Stimulated activated CD8-positive, alpha-beta memory T cell treated with anti-CD3 and anti-CD28 coated beads, Interleukin-7, amount 100 ng/mL, for 48 hours (primary cell): Measurements from ENCODE around the gene PTPMT1.
"Not testable (repeated sequence)": the region's sequence is repeated elsewhere in the genome, so short reads cannot be mapped to it uniquely, and the experiment has no call there.

Experiments used
- DNase-seq, 2 donors: peaks; one replicate each; pipeline ENCODE4 v3.0.0-alpha.2; 2020; ENCODE audit warnings: low read depth in 1 of 2; ENCODE audit errors: extremely low read depth in 1 of 2

PTPMT1 gene

DNA sequence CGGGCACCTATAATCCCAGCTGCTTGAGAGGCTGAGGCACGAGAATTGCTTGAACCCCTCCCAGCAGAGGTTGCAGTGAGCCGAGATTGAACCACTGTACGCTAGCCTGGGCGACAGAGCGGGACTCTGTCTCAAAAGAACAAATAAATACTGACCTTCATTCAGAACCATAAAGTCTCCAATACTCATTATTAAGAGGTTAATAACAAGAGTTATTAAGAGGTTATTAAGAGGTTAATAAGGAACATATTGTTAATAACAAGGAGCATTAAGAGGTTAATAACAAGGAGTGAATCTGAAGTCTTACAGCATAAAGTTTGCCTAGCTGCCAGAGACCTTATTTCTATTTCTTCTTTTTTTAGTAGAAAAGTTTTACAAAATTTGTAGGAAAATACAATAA lies 20.1 kb upstream of the PTPMT1 start:
- DNase-seq = no peak

GRCh38 chr11:47546274-47546673 lies 19.1 kb upstream of the PTPMT1 start:
- DNase-seq = not testable (repeated sequence)

- DNase-seq = no peak
Measured at GRCh38 chr11:47550288-47551047, 14.9 kb upstream of the PTPMT1 start.

- DNase-seq = no peak
Measured at GRCh38 chr11:47551086-47551485, 14.3 kb upstream of the PTPMT1 start.

DNA sequence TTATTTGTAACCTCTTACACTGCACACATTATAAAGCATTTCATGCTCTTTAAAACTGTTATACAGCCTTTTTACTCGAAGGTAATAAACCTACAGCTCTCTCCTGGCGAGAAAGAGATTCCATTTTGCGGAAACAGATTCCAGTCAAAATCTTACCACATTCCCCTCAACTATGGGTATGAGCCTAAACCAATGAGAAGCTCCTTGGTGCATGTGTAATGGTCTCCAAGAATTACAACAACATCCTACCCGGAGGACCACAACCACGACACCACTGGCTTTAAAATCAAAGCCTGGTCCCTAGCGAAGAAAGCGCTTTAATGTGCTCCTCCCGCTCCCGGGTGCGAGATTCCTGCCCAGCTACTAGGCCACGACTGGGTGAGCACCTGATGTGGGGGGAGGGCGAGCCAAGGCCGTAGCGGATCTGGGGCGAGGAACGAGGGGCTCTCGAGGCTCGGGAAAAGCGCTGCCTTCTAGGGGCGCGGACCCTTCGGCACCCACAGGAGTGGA lies 13.3 kb upstream of the PTPMT1 start:
- DNase-seq = no peak

DNA sequence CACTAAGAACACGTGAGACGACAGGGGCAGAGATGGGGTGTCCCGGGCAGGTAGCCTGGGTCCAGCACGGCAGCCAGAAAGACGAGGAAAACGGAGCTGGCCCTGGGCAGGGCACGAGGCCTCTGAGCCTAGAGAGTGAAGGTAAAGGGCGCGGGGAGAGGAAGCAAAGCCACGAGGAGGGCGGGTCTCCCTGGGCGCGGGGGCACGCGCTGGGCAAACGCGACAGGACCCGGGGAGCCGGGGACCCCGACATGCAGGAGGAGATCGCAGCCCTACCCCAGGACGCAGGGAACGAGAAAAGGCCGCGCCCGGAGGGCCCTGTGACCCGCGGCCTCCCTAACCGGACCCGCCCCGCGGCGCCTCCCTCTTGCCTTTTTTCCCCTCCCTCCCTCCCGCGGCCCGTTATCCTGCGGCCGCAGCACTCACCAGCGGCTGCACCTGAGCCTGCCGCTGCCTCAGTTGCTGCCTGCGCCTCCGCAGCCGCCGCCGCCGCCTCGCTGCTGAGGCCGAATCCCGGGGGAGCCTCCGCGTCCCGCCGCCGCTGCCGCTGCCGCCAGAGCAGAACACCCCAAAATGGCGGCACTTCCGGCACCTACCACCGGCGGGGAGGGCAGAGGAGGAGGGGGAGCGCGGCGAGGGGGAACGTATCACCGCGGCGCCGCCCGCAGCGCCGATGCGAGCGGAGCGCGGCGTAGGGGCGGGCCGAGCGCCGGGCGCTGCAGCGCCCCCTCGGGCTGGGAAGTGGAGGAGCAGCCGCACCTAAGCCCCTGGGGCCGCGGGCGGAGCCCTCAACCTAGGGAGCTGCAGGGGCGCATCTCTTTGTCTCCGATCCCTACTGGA lies 12.6 kb upstream of the PTPMT1 start, which contains the start of gene CELF1:
CELF1 (minus strand) TSS at position 567 of the 840 bp plus-strand sequence. CDS start 53,609 bp downstream, outside the sequence.
- DNase-seq = peak; percentile 86 to 90

- DNase-seq = no peak
Measured at GRCh38 chr11:47553406-47553743, 12.0 kb upstream of the PTPMT1 start.

DNA sequence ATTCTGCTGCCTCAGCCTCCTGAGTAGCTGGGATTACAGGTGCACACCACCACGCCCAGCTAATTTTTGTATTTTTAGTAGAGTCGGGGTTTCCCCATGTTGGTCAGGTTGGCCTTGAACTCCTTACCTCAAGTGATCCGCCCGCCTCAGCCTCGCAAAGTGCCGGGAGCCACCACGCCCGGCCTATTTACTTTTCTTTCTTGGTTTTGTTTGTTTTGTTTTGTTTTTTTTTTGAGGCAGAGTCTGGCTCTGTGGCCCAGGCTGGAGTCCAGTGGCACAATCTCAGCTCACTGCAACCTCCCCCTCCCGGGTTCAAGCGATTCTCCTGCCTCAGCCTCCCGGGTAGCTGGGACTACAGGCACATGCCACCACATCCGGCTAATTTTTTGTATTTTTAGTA lies 8.4 kb upstream of the PTPMT1 start:
- DNase-seq = not testable (repeated sequence)

DNA sequence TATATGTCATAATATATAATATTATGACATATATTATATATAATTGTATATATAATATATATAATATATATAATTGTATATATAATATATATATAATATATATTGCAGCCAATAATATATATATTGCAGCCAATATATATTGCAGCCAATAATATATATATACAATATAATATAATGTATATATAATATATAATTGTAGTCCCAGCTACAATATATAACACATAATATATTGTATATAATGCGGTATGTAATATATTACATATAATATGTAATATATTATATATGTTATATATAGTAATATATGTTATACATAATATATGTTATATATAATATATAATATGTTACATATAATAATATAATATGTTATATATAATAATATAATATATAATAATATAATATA lies 6.7 kb upstream of the PTPMT1 start:
- DNase-seq = no peak

GRCh38 chr11:47560426-47560825 lies 5.0 kb upstream of the PTPMT1 start:
- DNase-seq = no peak

DNA sequence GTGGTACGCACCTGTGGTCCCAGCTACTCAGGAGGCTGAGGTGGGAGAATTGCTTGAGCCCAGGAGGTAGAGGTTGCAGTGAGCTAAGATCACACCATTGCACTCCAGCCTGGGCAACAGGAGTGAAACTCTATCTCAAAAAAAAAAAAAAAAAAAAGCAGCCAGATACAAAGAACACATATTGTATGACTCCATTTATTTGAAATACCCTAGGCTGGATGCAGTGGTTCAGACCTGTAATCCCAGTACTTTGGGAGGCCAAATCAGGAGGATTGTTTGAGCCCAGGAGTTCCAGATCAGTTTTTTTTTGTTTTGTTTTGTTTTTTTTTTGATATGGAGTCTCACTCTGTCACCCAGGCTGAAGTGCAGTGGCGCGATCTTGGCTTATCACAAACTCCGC lies 3.0 kb upstream of the PTPMT1 start:
- DNase-seq = not testable (repeated sequence)

- not testable (repeated sequence) for DNase-seq
Measured at GRCh38 chr11:47564366-47564765, 1.0 kb upstream of the PTPMT1 start.

- DNase-seq = no peak
Measured at GRCh38 chr11:47564933-47565339, 463 bp upstream of the PTPMT1 start.

DNA sequence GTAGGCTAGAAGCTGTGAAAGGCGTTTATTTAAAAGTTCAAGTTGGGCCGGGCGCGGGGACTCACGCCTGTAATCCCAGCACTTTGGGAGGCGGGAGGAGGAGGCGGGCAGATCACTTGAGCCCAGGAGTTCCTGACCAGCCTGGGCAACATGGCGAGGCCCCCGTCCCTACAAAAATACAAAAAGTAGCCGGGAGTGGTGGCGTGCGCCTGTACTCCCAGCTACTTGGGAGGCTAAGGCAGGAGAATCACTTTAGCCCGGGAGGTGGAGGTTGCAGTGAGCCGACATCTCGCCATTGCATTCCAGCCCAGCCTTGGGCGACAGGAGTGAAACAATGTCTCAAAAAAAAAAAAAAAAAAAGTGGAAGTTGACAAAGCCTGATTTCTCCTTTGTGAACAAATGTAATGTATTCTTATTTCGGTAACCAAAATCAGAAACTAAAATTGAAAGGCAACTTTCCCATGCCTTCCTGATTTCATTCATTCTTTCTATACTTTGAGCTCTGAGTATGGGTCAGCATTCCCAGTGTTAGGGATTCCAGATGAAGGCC lies 825 bp downstream of the PTPMT1 start:
- DNase-seq = no peak

- no peak for DNase-seq
Measured at GRCh38 chr11:47569646-47570045, 4.2 kb downstream of the PTPMT1 start.

- DNase-seq = no peak
Measured at GRCh38 chr11:47570651-47571356, 5.4 kb downstream of the PTPMT1 start.

- no peak for DNase-seq
Measured at GRCh38 chr11:47571357-47571729, 5.9 kb downstream of the PTPMT1 start.

DNA sequence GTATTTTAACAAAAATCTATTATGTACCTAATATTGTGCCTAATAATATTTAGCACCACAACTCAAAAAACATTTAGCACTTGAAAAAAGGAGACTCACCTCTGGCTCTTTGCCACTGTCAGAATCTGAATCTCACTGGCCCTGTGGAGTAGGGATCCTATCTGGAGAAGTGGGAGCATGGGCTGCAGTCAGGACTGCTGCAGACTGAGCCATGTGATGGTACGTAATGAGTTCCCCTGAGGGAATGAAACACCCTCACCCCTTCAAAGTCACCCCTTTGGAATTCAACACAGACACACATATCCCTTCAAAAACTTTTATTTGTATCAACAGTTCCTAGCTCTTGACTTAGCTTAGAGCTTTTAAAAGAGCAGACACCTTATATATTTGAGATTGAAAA lies 6.5 kb downstream of the PTPMT1 start:
- DNase-seq = no peak

DNA sequence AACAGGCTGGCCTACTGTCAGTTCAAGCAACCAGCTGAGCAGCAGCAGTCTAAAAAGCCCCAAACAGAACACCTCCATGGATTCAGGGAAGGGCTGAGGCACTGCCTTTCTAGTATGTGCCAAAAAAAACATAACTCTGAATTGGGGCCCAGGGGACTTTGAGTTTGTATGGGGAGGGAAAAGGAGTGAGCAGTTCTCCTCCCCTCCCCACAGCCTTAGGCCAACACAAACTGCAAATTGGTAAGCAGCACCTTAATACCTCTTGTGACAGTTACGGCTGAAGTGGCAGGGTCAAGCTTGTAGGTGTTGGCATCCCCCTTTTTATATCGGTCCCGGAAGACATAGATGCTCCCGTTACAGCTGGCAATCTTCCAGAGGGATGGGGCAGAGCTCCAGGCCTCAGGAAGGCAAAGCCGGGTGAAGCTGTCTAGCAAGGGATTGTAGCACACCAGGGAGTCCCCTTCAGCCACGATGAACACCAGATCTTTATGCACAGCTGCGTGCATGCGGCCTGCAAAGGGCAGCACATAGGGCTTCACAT lies 7.4 kb downstream of the PTPMT1 start:
- DNase-seq = no peak

- no peak for DNase-seq
Measured at GRCh38 chr11:47573321-47573720, 7.9 kb downstream of the PTPMT1 start.
